GM10266 (cell line): ENCODE measurements around the gene HDAC4.

ENCODE experiments used
- DNase-seq: peaks from one replicate; pipeline ENCODE4 v3.0.0; 2012; ENCODE audit errors: extremely low spot score
- CTCF ChIP-seq: IDR thresholded peaks from 2 replicates; pipeline ENCODE4 v1.5.1; 2012; ENCODE audit warnings: mild to moderate bottlenecking, low read depth; ENCODE audit not compliant: control insufficient read depth, insufficient read depth; ENCODE audit errors: missing control alignments

HDAC4 gene

GRCh38 chr2:239271471-239271870 lies 129.3 kb downstream of the HDAC4 start:
- no peak for TF ChIP-seq CTCF
- DNase-seq = no peak

- no peak for TF ChIP-seq CTCF
- DNase-seq = no peak
Measured at GRCh38 chr2:239269916-239270315, 130.9 kb downstream of the HDAC4 start.

- no peak for DNase-seq
- TF ChIP-seq CTCF = no peak
Measured at GRCh38 chr2:239269173-239269885, 131.5 kb downstream of the HDAC4 start.

GRCh38 chr2:239268549-239268948 lies 132.3 kb downstream of the HDAC4 start:
- no peak for TF ChIP-seq CTCF
- no peak for DNase-seq

GRCh38 chr2:239268082-239268481 lies 132.7 kb downstream of the HDAC4 start:
- TF ChIP-seq CTCF = no peak
- DNase-seq = no peak

GRCh38 chr2:239267288-239267951 lies 133.4 kb downstream of the HDAC4 start:
- peak; percentile 83 for DNase-seq
- peak; percentile 58 for TF ChIP-seq CTCF

GRCh38 chr2:239266779-239267287 lies 134.0 kb downstream of the HDAC4 start:
- no peak for TF ChIP-seq CTCF
- DNase-seq = no peak
